ENCODE measurements around the gene BPIFB6.

DNA sequence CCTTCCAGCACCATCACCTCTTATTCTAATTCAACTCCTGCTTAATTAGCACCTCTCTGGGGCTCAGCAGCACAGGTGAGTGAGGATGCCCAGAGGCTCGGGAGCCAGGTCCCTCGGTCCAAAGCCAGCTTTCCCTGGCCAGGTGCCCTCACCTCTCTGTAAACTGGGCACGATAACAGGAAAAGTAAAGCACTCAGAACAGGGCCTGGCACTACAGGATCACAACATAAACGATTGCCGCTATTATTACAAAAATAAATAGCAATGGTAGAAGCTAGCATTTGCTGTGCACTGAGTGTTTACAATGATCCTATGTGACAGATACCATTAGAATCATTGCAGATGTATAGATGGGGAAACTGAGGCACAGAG lies 21.3 kb upstream of the BPIFB6 start:
- TF ChIP-seq, protein P1, sequence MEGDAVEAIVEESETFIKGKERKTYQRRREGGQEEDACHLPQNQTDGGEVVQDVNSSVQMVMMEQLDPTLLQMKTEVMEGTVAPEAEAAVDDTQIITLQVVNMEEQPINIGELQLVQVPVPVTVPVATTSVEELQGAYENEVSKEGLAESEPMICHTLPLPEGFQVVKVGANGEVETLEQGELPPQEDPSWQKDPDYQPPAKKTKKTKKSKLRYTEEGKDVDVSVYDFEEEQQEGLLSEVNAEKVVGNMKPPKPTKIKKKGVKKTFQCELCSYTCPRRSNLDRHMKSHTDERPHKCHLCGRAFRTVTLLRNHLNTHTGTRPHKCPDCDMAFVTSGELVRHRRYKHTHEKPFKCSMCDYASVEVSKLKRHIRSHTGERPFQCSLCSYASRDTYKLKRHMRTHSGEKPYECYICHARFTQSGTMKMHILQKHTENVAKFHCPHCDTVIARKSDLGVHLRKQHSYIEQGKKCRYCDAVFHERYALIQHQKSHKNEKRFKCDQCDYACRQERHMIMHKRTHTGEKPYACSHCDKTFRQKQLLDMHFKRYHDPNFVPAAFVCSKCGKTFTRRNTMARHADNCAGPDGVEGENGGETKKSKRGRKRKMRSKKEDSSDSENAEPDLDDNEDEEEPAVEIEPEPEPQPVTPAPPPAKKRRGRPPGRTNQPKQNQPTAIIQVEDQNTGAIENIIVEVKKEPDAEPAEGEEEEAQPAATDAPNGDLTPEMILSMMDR (IDR thresholded peaks at IDR 0.05), result no peak
- TF ChIP-seq POLR2A (IDR thresholded peaks at IDR 0.05), result no peak
